Caco-2 (cell line): ENCODE data around the gene HDX. TPM values are rescaled to one million over a fixed set of nuclear protein-coding genes. Genes with fewer than 3 reads are reported as not detected.

ENCODE experiments used
- BruUV-seq: library from RNA; stranded (reverse); fragments of 400-500 nt; replicated peaks from 2 replicates; lab custom pipeline; 2021; lab: Mats Ljungman, UMichigan
- CTCF ChIA-PET: fragments of 300-600 bp; sonication (Branson Sonifier 250); formaldehyde crosslinking; loops from one replicate; lab custom pipeline; 2022; ENCODE audit warnings: antibody characterized with exemption; lab: Charles Lee
- POLR2A ChIA-PET: fragments of 300-600 bp; sonication (Branson Sonifier 250); formaldehyde crosslinking; loops from one replicate; lab custom pipeline; 2022; ENCODE audit warnings: antibody characterized with exemption; lab: Charles Lee
- DNase-seq, 2 experiments: peaks; one replicate each; pipeline versions ENCODE4 v3.0.0 to v3.0.0-alpha.2; 2020 to 2022
- H3K27me3 ChIP-seq: replicated peaks from 2 replicates; pipeline ENCODE4 v1.6.0; 2011; ENCODE audit warnings: low read length; ENCODE audit not compliant: control insufficient read depth, insufficient read depth
- H3K36me3 ChIP-seq: 2 replicates; pipeline ENCODE4 v1.5.1; 2011; ENCODE audit warnings: low read length; ENCODE audit not compliant: control insufficient read depth, insufficient read depth
- H3K4me1 ChIP-seq: fragments of 250-450 bp; sonication (Bioruptor Pico); 2 replicates; pipeline ENCODE4 v1.5.1; 2020; ENCODE audit warnings: mild to moderate bottlenecking
- H3K4me3 ChIP-seq: 2 replicates; pipeline ENCODE4 v1.5.1; 2011; ENCODE audit warnings: low read depth, mild to moderate bottlenecking, control low read depth, low read length
- H3K9me3 ChIP-seq: fragments of 250-450 bp; sonication (Bioruptor Pico); 2 replicates; pipeline ENCODE4 v1.5.1; 2020; ENCODE audit warnings: mild to moderate bottlenecking, moderate library complexity
- H3K27ac Mint-ChIP-seq: one replicate; pipeline ENCODE4 v1.8.0; 2022; ENCODE audit warnings: mixed read lengths; ENCODE audit not compliant: unreplicated experiment
- H3K27me3 Mint-ChIP-seq: one replicate; pipeline ENCODE4 v1.8.0; 2022; ENCODE audit warnings: mixed read lengths; ENCODE audit not compliant: insufficient read depth, unreplicated experiment
- H3K36me3 Mint-ChIP-seq: one replicate; pipeline ENCODE4 v1.8.0; 2022; ENCODE audit warnings: mild to moderate bottlenecking, mixed read lengths; ENCODE audit not compliant: insufficient read depth, unreplicated experiment
- H3K4me1 Mint-ChIP-seq: one replicate; pipeline ENCODE4 v1.8.0; 2022; ENCODE audit warnings: low read depth, mixed read lengths; ENCODE audit not compliant: unreplicated experiment
- H3K4me3 Mint-ChIP-seq: one replicate; pipeline ENCODE4 v1.8.0; 2022; ENCODE audit warnings: mild to moderate bottlenecking, moderate library complexity, mixed read lengths; ENCODE audit not compliant: unreplicated experiment
- H3K9me3 Mint-ChIP-seq: one replicate; pipeline ENCODE4 v1.8.0; 2022; ENCODE audit warnings: mixed read lengths; ENCODE audit not compliant: unreplicated experiment
- CTCF ChIP-seq, 2 experiments: fragments of 200-600 bp in 1 of 2; IDR thresholded peaks; 1 replicate in 1 of 2; 2 replicates in 1 of 2; pipeline versions ENCODE4 v1.5.1 to v1.8.0; 2011 to 2022; ENCODE audit warnings: antibody characterized with exemption in 1 of 2, control low read depth in 1 of 2, inconsistent platforms in 1 of 2, low read depth in 1 of 2, low read length in 1 of 2, mild to moderate bottlenecking in 1 of 2, moderate library complexity in 1 of 2; ENCODE audit not compliant: insufficient read depth in 1 of 2, severe bottlenecking in 1 of 2, unreplicated experiment in 1 of 2
- intact Hi-C: fragments of 100-400 bp; cut with micrococcal nuclease; formaldehyde crosslinking; loops from one replicate; pipeline ENCODE4 v1.10.0; 2022; ENCODE audit not compliant: unreplicated experiment
- total RNA-seq: library from RNA; stranded (reverse); gene quantifications from 2 replicates; pipeline ENCODE4 v1.2.3, GENCODE V29; 2022

HDX gene
- total RNA-seq, 1 experiment from 2014 or later, result 1.7 TPM

DNA sequence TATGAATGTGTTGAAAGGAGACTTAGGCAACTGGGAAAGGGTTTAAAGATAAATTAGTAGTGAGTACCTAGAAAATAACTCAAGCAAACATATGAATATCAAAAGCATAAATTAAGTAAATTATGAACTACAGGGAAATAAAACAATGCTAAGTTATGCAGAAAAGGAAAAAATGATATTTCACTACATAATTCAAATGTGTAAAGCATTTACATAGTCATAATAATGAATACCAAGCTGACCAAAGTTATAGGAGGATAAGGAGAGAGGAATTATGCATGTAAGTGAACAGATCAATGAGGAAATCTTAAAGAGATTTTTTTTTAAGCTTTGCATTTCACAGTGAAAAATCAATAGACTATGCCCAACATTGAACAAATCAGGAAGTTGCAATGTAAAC is 145.0 kb downstream of the HDX start:
- Histone ChIP-seq H3K27me3 (no peaks in the 10 kb centered on the region), H3K4me1 (no peaks in the 10 kb centered on the region), H3K9me3 (no peaks in the 10 kb centered on the region), H3K4me3 (no peak overlapping the region), H3K36me3 (no peaks in the 10 kb centered on the region)
- Mint-ChIP-seq H3K27ac (no peak overlapping the region), H3K4me1 (no peaks in the 10 kb centered on the region), H3K27me3 (no peaks in the 10 kb centered on the region), H3K36me3 (no peaks in the 10 kb centered on the region), H3K4me3 (no peak overlapping the region), H3K9me3 (no peaks in the 10 kb centered on the region)
- no peak for DNase-seq
- BruUV-seq, result no TSS peak
- no peak for TF ChIP-seq CTCF (IDR thresholded peaks at IDR 0.05; ENCODE audit: insufficient read depth in 1 of 2, low read depth in 1 of 2, low read length in 1 of 2, severe bottlenecking in 1 of 2, unreplicated experiment in 1 of 2)
- CTCF ChIA-PET, result no interaction called here
- POLR2A ChIA-PET, result no interaction called here
- intact Hi-C loops, result no loop called here

GRCh38 chrX:84340968-84341367 is 161.3 kb downstream of the HDX start:
- no peak overlapping the region for H3K4me3 Mint-ChIP-seq
- intact Hi-C loops, result no loop called here
- no peak for DNase-seq
- no peak overlapping the region for H3K27ac Mint-ChIP-seq
- POLR2A ChIA-PET, result no interaction called here
- CTCF ChIA-PET, result no interaction called here
- H3K4me1 Mint-ChIP-seq, result no peaks in the 10 kb centered on the region
- no peaks in the 10 kb centered on the region for H3K27me3 ChIP-seq
- no peak for TF ChIP-seq CTCF (IDR thresholded peaks at IDR 0.05; ENCODE audit: insufficient read depth in 1 of 2, low read depth in 1 of 2, low read length in 1 of 2, severe bottlenecking in 1 of 2, unreplicated experiment in 1 of 2)
- no peaks in the 10 kb centered on the region for H3K9me3 ChIP-seq
- H3K36me3 Mint-ChIP-seq, result no peaks in the 10 kb centered on the region
- H3K9me3 Mint-ChIP-seq, result no peaks in the 10 kb centered on the region
- no peaks in the 10 kb centered on the region for H3K27me3 Mint-ChIP-seq
- no TSS peak for BruUV-seq
- no peaks in the 10 kb centered on the region for H3K4me1 ChIP-seq
- no peak overlapping the region for H3K4me3 ChIP-seq
- H3K36me3 ChIP-seq, result no peaks in the 10 kb centered on the region

DNA sequence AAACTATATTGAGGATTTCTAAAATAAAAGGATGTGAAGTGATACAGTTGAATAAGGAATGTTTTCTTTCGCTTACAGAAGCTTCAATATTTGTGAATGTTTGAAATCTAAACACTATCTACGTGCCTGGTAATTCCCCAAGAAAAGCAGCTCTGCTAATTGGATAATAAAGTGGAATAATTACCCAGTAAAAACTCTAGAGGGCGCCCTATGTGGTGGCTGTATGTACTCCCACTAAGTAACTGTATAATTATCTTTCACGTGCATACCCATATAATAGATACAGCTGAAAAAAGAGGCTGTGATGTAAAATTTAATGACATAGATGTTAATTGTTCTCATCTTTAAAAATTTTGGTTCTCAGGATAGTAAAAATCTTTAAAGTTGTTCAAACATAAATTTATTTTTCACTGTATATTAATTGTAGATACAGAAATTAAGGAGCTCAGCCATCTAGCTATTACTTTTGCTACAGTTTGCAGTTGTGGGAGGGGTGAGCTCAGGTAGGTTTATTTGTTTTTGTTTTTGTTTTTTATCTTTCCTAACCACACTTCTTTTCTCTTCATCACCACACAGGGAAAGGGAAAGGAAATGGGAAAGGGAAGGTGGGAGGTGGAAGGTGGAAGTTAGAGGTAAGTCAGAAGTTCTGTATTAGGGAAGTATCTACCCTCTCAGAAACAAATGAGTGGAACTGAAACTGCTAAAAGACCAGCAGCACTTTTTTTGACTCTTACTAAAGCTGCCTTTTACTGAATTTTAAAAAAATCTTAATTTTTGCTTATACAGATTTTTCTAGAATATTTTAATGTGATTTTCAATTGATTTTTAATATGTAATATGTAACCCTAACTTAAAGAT is 162.5 kb downstream of the HDX start:
- Mint-ChIP-seq H3K27me3 (no peaks in the 10 kb centered on the region), H3K27ac (no peak overlapping the region), H3K4me3 (no peak overlapping the region), H3K4me1 (no peaks in the 10 kb centered on the region), H3K36me3 (no peaks in the 10 kb centered on the region), H3K9me3 (no peaks in the 10 kb centered on the region)
- Histone ChIP-seq H3K4me3 (no peak overlapping the region), H3K4me1 (no peaks in the 10 kb centered on the region), H3K36me3 (no peaks in the 10 kb centered on the region), H3K9me3 (no peaks in the 10 kb centered on the region), H3K27me3 (no peaks in the 10 kb centered on the region)
- no TSS peak for BruUV-seq
- CTCF ChIA-PET, result interaction anchor here (0.7 kb wide), 1 partner anchor 186 kb away, joined by 3 read pairs; no protein-coding TSS in a partner anchor
- intact Hi-C loops, result no loop called here
- peak; percentile 38 to 51 for TF ChIP-seq CTCF (IDR thresholded peaks at IDR 0.05; ENCODE audit: insufficient read depth in 1 of 2, low read depth in 1 of 2, low read length in 1 of 2, severe bottlenecking in 1 of 2, unreplicated experiment in 1 of 2)
- DNase-seq, result peak in 1 of 2 experiments; percentile 3
- POLR2A ChIA-PET, result no interaction called here
